ENCODE results near the gene SHANK1.

SHANK1 gene

DNA sequence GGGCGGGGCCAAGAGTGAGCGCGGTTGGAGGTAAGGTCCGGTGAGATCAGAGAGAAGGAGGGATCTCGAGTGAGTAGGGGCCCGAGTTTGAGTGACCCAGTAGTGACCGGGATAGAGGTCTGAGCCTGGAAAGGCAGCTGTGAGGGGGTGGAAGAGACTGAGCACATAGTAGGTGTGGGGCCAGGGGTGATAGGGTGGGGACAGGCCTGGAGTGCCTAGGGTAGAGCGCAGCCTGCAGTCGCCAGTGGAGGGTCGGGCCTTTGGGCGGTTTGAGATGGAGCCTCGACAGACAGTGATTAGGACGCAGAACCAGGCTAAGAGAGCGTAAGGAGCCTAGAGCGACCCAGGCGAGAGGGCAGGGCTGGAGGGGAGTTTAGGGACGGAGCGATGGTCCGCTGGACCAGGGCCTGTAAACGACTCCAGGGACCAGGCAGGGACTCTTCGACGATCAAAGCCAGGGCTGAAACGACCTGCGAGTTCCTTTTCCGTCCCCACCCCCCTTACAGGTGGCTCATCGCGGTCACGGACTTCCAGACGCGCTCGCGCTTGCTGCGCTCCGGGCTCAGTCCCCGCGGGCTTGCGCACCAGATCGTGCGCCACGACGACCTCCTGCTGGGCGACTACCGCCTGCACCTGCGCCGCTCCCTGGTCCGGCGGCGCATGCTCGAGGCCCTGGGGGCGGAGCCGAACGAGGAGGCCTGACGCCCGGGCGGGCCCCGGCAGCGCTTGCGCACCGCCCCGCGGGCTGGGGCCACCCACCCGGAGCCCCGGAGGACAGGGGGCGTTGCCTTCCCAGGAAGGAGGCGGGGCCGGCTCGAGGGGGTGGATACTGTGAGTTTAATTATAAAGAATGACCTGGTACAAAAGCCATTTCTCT, 60.9 kb downstream of the SHANK1 start:
- DNase-seq: peak; percentile 22

DNA sequence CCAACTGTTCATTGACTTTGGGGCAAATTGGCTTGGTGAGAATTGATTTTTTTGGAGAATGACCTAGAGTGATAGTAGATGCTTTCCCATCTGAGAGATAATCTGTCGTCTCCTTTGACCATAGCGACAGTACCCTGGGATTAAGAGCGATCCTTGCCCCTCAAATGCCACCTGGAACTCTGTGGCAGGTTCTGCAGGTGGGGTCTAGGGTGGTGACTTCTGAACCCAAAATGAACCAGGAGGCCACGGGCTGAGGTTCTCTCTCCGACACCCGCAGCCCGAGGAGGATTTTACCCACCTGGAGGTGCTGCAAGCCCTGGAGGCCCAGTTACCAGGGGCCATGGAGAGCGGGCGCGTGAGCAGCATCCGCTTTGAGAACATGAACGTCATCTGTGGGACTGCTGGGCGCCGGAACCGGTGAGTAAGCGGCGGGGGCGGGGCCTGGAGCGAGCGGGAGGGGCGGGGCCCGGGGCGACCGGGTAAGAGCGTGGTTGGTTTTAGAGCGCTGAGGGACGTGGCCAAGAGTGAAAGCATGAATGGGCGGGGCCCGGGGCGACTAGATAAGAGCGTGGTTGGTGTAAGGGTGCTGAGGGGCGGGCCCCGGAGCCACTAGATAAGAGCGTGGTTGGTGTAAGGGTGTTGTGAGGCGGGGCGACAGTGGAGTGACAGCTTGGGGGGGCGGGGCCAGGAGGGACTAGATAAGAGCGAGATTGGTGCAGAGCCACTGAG, 61.7 kb downstream of the SHANK1 start:
- peak; percentile 60 for DNase-seq

DNA sequence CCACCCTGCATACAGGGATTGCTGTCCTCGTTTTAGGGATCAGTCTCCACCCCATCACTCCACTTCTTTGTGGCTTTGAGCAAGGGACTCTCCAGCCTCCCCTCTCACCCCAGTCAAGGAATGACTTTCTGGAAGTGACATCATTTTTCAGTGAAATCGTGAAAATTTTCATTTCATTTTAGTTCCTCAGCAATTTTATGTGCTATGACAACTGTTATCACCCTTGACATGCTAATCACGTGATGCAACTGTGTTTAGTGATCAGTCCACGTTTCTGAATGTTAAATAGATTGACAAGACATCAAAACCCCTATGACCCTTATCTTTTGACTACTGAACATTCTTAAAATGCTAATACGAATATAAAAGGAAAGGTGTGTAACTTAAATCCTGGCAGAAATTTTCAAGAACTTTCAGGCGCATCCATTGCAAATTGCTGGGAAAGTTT, 62.4 kb downstream of the SHANK1 start:
- DNase-seq: no peak

DNA sequence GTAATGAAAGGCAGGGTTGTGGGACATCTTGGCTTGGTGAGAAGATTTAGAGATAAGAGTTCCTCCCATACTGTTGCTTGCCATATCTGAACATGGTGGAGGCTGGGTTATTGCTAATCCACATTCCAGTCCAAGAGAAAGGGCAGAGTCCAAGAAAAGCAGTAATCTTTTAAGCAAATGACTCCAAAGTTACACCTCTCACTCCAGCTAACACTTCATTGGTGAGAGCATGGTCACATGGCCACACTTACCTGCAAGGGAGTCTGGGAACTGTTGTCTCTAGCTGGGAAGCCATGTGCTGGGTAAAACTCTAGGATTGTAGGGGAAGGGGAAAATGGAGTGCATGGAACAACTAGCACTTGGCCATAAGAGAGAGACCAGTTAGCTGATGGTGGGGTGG, 64.7 kb downstream of the SHANK1 start:
- no peak for DNase-seq

DNA sequence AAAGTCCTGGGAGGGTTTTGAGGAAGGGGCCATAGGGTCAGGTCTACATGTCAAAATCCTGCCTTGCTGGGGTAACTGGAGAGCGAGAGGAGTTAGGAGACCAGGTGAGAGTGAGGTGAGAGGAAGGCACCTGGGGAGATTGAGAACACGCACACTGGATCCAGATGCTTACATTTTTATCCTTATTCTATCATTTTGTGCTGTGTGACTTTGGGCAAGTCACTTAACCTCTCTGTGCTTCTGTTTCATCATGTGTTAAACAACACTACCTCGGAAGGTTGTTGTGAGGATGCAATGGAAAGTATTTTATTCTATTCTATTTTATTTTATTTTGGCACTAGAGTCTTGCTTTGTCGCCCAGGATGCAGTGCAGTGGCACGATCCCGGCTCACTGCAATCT, 66.9 kb downstream of the SHANK1 start:
- DNase-seq: no peak

DNA sequence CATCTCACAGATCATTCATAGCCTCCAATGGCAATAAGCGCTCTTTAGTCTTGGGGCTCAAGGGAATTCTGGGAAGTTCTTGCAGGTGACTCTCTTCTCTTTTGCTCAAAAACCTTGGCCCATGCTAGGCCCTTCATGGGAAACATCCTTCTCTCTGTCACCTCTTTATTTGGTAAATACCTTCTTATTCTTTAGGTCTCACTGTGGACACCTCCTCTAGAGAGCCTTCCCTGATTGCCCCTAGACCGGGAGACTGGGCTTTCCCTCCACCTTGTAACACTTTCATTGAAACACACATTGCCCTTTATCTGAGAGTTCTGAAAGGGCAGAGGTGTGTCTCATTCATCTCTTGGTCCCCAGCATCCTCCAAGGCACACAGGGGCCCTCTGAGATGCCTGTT, 68.4 kb downstream of the SHANK1 start:
- DNase-seq: no peak

DNA sequence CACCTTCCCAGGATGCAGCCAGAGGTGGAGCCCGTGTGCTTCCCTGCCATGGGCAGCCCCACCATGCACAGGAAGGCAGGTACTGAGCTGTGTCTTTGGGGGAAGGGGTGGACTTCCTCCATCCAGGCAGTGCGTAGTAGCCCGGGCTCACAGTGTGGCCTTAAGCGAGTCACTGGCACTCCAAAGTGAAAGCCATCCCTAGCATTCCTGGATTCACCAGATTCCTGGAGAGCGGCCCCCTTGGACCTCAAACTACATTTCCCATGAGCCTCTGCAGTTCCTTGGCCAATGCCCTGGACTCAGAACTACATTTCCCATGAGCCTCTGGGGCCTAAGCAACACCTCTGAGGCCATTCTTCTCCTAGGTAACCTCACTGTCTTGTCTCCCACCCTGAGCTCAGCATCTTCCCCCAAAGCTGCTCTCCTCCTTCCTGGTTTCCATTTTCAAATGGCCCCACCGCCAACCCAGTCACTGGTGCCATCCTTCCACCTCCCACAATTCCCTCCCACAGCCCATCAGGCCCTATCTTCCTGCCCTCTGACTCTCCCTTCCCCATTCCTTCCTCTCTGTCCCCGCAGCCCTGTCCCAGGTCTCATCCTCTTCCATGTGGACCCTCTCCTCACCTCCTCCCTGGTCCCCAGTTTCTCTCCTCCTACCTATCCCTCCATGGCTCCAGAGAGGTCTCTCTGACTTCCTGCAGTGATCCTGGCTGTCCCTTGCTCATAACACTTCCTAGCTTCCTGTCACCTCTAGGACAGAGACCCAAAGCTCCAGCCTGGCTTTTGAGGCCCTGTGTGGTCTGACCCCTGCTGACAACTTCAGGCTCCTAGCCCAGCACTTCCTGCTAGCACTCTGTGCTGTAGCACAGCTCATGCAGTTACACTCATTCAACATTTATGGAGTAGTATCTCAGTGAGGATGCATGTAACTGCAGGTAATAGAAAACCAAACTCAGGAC, 69.9 kb downstream of the SHANK1 start, which contains the start of gene C19orf81:
C19orf81 (plus strand) TSS at position 13 of the 959 bp plus-strand sequence; CDS start at position 13, 0 bp downstream.
- DNase-seq: no peak

DNA sequence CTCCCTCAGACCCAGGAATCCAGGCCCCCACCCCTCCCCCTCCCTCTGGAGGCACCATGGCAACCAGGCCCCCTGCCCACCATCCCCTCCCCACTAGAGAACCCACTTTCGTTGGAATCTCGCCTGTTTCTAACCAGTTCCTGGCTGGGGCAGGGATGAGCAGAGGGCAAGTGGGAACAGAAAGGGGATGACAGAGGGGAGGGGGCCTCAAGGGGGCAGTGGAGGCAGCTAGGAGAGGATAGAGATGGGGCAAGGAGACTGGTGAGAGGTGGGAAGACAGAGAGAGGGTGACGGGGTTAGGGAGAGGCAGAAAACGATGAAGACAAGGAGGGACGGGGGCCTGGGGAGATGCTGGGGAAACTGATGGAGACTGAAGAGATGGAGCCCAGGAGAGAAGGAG, 70.9 kb downstream of the SHANK1 start:
- no peak for DNase-seq

DNA sequence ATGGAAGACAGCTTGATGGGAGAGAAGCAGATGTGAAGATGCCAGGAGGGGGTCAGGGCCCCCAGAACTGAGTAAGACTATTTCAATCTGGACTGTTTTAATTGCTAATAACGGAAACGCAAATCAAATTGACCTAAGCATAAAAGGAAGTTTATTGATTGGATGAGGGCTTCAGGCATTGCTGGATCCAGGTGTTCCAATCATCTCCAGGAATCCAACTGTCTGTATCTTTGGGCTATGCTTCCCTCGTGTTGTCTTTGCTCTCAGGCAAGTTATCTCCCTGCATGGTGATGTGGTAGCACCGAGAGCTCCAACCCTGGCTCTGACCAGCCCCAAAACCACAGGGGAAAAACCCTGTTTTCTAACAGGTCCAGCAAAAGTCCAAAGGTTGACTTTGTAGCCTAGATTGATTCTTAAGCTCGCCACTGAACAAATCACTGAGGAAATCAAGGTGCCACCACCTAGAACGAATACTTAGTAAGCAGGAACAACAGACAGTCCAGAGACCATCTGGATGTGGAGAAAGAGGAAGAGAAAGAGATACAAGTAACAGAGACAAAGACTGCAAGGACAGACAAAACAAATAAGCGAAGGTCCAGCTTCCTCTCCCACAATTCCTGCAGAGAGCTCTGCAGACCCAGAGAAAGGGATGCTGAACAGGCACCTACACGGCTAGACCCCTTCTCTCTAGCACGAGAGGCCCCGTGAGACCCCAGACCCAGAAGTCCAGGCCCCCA, 71.6 kb downstream of the SHANK1 start:
- no peak for DNase-seq

DNA sequence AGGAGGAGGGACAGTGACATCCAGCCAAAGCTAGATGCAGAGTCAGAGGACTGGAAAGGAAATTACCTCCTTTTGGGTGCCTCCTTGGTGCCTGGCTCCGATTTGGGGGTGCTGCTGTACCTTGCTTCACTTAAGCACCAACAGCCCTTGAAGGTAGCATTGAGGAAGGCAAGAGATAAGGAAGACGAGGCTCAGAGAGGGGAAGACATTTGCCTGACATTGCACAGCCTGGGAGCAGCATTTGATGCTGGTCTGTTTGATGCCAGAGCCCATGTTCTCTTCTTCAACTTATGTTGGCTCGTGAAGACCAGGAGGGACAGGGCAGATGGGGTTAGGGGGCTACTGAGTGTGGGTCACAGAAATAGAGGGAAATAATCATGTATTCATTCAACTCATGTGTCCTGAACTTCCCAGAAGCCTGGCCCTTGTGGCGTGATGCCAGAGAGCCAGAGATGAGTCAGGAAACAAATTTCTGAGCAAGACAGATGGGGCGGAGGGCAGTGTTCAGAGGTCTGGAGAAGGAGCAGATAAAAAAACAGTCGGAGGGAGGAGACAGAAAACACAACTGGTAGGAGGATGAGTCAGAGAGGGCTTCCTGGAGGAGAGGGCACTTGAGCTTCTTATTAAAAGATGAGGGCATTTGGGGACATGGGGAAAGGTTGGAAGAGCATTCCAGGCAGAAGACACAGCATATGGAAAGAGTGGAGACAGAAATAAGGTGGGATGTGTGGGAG, 73.4 kb downstream of the SHANK1 start:
- no peak for DNase-seq

DNA sequence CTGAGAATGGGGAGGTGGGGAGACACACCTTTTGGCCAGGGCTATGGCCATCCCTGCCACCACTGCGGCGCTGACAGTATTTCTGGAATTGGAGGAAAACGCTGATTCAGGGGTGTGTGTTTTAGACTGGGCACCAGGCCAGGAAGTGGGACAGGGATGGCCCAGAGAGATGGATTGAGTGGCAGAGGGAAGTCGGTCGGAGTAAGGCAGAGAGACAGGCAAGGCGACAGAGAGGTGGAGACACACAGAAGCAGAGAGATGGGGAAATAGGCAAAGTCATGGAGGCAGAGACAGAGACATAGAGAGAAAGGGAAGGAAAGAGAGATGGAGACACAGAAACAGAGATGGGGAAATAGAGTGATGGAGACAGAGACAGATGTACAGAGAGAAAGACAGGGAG, 74.5 kb downstream of the SHANK1 start:
- no peak for DNase-seq

DNA sequence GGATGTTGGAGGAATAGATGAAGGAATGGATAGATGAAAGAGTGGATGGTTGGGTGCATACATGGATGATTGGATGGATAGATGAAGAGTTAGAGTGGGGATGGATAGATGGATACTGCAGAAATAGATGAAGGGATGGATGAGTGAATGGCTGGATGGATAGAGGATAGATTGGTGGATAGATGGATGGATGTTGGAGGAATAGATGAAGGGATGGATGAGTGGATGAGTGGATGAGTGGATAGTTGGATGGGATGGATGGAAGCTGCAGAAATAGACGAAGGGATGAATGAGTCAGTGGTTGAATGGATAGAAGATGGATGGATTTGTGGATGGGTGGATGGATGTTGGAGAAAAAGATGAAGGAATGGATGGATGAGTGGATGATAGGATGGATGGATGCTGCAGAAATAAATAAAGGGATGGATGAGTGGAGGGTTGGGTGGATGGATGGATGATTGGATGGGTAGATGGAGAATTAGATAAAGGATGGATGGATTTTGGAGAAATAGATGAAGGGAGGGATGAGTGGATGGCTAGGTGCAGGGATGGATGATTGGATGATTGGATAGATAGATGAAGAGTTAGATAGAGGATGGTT, 75.2 kb downstream of the SHANK1 start:
- DNase-seq: no peak

DNA sequence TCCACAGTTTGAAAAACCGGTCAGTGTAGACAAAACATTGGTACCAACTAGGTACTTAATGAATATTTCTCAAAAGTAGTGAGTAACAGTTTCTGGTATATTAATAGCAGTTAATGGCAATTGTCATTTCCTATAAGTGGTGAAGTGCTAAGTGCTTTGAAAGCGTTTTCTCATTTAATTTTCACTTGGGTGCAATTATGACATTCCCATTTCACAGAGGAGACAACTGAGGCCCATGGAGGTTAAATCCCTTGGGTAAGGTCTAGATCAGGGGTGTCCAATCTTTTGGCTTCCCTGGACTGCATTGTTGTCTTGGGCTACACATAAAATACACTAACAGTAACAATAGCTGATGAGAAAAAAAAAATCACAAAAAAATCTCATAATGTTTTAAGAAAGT, 79.2 kb downstream of the SHANK1 start:
- DNase-seq: no peak

DNA sequence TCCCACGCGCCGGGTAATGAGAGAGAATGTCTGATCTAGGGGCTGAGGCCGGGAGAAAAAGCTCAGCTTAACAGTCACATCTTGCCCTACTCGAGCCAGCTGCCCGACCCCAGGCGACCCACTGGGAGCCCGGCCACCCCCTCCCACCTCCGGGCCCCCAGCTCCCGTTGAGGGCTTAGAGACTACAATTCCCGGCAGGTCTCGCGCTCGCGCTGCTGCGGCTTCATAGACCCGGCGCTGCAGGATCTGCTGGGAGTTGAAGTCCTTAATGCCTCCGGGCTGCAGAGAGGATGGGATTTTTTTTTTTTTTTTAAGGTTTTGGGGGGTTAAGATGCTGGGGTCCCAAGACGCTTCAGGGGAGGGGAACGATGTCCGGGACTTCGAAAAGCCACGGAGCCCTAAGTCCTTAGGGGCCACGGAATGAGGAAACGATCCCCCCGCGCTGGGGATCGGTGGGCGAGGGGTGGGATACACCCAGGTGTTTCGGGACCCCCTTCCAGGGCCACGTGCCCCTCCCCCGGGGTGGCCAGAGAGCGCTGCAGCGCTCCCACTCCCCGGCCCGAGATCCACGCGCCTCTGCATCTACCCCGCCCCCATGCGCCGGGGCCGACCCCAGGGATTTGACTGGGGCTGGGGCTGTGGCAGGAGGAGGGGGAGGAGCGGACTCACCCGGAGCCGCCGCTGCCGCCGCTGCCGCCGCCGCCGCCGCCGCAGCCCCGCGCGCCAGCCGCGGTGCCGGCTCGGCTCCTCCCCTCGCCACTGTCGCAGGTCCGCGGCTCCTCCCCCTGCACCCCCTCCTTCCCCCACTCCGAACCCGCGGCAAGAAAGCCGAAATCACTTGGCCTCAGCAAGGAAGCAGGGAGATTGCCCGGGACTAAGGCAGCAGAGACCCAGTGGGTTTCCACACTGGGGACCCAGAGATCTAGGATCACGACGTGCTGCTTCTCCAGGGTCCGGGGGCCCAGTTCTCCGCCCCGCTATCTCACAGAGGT, 80.2 kb downstream of the SHANK1 start, which contains the start of gene SYT3:
SYT3 (minus strand) TSS at position 761 of the 992 bp plus-strand sequence. CDS start 2,470 bp downstream, outside the sequence.
- no peak for DNase-seq

DNA sequence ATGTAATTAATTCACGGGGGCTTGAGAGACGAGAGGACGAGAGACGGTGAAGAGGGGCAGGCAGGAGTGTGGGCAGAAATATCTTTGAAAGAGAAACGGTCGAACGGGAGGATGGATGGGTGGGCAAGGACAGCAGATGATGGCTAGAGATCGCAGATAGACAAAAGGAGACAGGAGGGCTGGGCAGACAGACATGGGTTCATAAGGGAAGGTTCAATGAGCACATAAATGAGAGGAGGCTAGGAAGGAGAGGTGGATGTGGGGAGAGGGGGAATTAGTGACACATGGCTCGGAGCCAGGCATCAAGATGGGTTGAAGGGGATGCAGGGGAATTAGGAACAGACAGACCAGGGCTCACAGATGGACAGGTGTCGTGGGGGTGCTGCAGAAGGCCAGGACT, 81.0 kb downstream of the SHANK1 start:
- DNase-seq: no peak

DNA sequence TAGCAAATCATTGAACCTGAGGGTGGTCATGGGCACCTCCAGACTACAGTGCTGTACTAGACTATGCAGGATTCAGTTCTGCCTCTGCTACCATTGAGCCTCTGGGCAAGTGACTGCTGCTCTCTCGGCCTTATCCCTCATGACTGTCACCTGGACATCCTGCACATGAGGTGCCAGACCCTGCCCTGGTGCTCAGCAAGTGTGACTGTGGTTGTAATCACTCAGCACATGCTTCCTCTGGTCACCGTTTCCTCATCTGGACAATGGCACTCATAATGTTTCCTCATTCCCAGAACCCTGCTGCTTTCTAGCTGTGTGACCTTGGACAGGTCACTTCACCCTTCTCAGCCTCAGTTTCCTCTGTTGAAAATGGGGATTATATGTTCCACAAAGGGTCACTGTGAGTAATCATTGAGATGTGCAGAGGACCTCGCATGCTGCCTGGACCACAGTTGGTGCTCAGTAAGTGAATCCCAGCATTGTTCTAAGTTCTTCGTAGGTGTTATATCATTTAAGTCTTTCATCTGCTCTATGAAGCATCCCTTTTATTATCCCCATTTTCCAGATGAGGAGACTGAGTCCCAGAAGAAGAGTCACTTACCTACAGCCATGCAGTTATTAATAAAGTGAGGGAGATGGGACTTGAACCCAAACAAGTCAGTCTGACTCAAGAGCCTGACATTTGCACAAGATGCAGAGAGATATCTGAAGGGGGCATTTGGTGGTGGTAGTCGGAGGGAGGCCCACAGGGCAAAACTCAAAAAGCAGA, 83.1 kb downstream of the SHANK1 start:
- DNase-seq: no peak

DNA sequence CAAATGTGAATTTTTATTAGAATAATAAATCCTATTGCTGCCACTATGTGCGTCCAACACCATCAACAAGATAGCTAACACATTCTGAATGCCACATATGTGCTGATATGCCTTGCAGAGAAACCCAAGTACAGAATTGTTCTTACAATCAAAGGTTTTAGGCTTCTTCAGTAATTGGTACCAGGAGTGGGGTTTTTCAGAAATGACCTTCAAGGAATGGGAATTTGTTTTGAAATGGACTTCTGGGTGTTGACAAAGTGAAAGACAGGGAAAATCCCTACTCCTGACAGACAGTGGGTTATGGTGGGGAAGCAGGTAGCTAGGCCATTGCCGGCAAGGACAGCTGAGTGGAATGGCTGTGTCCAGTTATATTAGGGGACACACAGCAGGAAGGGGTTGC, 85.6 kb downstream of the SHANK1 start:
- no peak for DNase-seq

DNA sequence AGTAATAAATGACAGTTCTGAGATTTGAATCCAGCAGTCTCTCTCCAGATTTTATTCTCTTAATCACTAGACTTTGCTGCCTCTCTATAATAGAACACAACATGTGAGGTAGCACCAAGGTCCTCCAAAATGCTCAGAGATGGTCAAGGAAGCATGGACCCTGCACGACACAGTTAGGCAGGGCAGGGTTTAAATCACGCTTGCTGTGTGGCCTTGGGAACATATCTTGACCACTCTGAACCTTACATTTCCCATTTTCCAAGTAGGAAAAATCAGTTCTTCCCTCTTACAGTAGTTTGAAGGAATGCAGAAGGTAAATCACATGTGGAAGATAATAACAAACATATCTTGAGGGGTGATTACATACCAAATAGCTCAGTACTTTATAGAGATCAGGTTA, 86.2 kb downstream of the SHANK1 start:
- DNase-seq: no peak
